T-helper 1 cell treated with Interleukin-12 subunit alpha and Interleukin-12 subunit beta and Interleukin-4 antibody, amounts not matched to agents 30 μg/mL and 1 μg/mL, for 36 hours (primary cell): ENCODE data around the gene NAT9.
A peak's percentile ranks its signal among the peaks of the same experiment; 100 is the strongest.

ENCODE experiments used
- H3K27ac Mint-ChIP-seq: one replicate; pipeline ENCODE4 v1.8.0; 2021; ENCODE audit warnings: mild to moderate bottlenecking, mixed read lengths
- H3K27me3 Mint-ChIP-seq: one replicate; pipeline ENCODE4 v1.8.0; 2021; ENCODE audit warnings: low read depth, mixed read lengths
- H3K36me3 Mint-ChIP-seq: one replicate; pipeline ENCODE4 v1.8.0; 2021; ENCODE audit warnings: low read depth, mixed read lengths
- H3K4me1 Mint-ChIP-seq: one replicate; pipeline ENCODE4 v1.8.0; 2021; ENCODE audit warnings: low read depth, mixed read lengths
- H3K4me3 Mint-ChIP-seq: one replicate; pipeline ENCODE4 v1.8.0; 2021; ENCODE audit warnings: mild to moderate bottlenecking, moderate library complexity, mixed read lengths
- H3K9me3 Mint-ChIP-seq: one replicate; pipeline ENCODE4 v1.8.0; 2021; ENCODE audit warnings: mixed read lengths

The NAT9 gene

DNA sequence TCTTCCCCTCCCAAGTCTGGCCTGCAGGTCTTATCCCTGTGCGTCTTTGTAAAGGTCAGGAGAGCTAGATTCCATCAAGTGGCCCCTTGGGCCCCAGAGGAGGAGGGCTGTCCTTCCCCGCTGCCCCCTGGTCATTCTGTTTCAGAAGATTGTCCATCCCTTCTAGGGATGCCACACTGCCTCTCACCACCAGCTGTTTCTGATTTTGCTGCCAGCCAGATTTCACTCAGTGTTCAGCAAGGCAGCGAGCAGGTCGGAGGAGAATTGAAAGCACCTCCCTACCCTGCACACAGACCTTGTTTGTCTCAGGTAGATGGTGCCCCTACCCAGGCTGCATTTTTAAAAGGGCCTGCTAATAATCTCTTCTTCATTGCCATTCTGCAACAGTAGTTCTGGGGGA is 21.7 kb upstream of the NAT9 start:
- no peaks in the 10 kb centered on the region for H3K9me3 Mint-ChIP-seq
- H3K27me3 Mint-ChIP-seq = no peaks in the 10 kb centered on the region
- peaks cover 37% of the 10 kb centered on the region for H3K36me3 Mint-ChIP-seq
- H3K4me3 Mint-ChIP-seq = no peak overlapping the region
- no peak overlapping the region for H3K27ac Mint-ChIP-seq
- peaks cover 8% of the 10 kb centered on the region for H3K4me1 Mint-ChIP-seq

- no peak overlapping the region for H3K27ac Mint-ChIP-seq
- H3K4me3 Mint-ChIP-seq = no peak overlapping the region
- H3K4me1 Mint-ChIP-seq = peaks cover 9% of the 10 kb centered on the region
- H3K27me3 Mint-ChIP-seq = no peaks in the 10 kb centered on the region
- H3K9me3 Mint-ChIP-seq = no peaks in the 10 kb centered on the region
- peaks cover 41% of the 10 kb centered on the region for H3K36me3 Mint-ChIP-seq
These were observed 20.7 kb upstream of the NAT9 start for GRCh38 chr17:74796866-74797265.

GRCh38 chr17:74796211-74796610 is 20.1 kb upstream of the NAT9 start:
- Mint-ChIP-seq H3K27me3 (no peaks in the 10 kb centered on the region), H3K9me3 (no peaks in the 10 kb centered on the region), H3K4me3 (no peak overlapping the region), H3K4me1 (peaks cover 13% of the 10 kb centered on the region), H3K27ac (no peak overlapping the region), H3K36me3 (peaks cover 45% of the 10 kb centered on the region)

GRCh38 chr17:74795327-74796020 is 19.3 kb upstream of the NAT9 start:
- no peak overlapping the region for H3K27ac Mint-ChIP-seq
- H3K9me3 Mint-ChIP-seq = no peaks in the 10 kb centered on the region
- H3K4me3 Mint-ChIP-seq = no peak overlapping the region
- peaks cover 20% of the 10 kb centered on the region for H3K4me1 Mint-ChIP-seq
- H3K36me3 Mint-ChIP-seq = peaks cover 48% of the 10 kb centered on the region
- no peaks in the 10 kb centered on the region for H3K27me3 Mint-ChIP-seq

DNA sequence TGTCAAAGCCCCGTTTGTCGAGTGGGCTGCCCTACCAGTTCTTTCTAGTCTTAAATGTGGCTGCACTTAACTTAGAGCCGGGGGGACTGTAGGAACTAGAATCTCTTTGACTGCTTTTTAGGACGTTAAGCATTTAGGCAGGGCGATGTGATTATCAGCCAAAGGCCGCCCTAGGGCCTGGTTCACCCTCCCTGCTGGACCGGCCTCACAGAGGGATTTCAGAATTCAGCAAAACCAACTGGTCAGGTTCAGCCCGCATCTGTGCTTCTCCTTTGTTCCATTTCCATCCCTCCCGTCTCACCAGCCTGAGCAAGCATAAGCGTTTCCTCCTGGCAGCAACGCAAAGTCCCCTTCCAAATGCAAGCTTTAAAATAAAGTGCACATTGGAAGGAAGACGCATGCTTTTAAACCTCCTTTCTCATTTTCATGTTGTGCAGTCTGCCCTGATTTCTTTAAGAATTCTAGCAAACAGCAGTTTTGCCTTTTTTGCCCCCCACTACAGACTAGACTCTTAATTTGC is 16.5 kb upstream of the NAT9 start:
- H3K27me3 Mint-ChIP-seq = no peaks in the 10 kb centered on the region
- H3K9me3 Mint-ChIP-seq = no peaks in the 10 kb centered on the region
- H3K27ac Mint-ChIP-seq = no peak overlapping the region
- H3K36me3 Mint-ChIP-seq = peaks cover 49% of the 10 kb centered on the region
- peaks cover 24% of the 10 kb centered on the region for H3K4me1 Mint-ChIP-seq
- H3K4me3 Mint-ChIP-seq = no peak overlapping the region

DNA sequence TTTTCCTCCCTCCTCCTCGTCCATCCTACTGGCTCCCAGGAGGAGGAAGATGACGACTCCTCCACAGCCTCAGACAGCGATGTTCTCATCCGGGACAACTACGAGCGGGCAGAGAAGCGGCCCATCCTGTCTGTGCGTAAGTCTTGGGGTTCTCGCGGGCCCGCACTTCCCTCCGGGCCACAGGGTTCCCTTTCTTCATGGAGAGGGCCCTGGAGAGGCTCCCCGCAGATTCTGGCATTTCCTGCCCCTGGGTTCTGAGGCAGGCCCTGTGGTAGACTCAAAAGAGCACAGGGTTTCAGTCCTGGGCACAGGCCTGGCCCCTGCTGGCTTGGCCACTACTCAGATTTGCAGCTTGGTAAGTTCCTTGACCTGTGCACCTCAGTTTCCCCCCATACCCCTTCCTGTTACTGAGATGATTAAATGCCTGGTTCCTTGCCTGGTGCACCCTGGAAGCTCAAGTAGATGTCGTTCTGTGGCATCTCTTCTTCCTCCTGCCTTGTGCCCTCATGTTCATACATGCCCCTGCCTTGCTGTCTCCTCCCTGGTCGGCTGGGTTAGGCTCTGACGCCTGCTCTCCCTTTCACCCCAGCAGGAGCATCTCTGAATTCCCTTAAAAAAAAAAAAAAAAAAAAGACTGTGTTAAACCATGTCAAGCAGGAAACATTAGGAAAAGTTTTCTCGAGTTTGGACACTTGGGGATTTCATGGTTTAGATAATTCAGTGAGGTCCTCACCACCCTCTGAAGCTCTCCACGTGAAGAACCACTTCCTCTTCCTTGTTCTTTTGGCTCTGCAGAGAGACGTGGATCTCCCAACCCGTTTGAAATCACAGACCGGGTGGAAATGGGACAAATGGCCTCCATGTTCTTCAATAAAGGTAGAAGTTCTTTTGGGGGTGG is 14.3 kb upstream of the NAT9 start:
- H3K27me3 Mint-ChIP-seq = no peaks in the 10 kb centered on the region
- H3K9me3 Mint-ChIP-seq = no peaks in the 10 kb centered on the region
- peak overlapping the region; percentile 41 for H3K4me3 Mint-ChIP-seq
- peak overlapping the region; percentile 67 for H3K27ac Mint-ChIP-seq
- H3K4me1 Mint-ChIP-seq = peaks cover 30% of the 10 kb centered on the region
- peaks cover 48% of the 10 kb centered on the region for H3K36me3 Mint-ChIP-seq

GRCh38 chr17:74786431-74787055 is 10.4 kb upstream of the NAT9 start:
- Mint-ChIP-seq H3K4me3 (peak overlapping the region; percentile 1), H3K36me3 (peaks cover 42% of the 10 kb centered on the region), H3K27me3 (no peaks in the 10 kb centered on the region), H3K9me3 (no peaks in the 10 kb centered on the region), H3K4me1 (peaks cover 48% of the 10 kb centered on the region), H3K27ac (peak overlapping the region; percentile 46)

GRCh38 chr17:74785981-74786360 is 9.8 kb upstream of the NAT9 start:
- Mint-ChIP-seq H3K36me3 (peaks cover 41% of the 10 kb centered on the region), H3K4me3 (peak overlapping the region; percentile 1), H3K4me1 (peaks cover 49% of the 10 kb centered on the region), H3K27me3 (no peaks in the 10 kb centered on the region), H3K27ac (no peak overlapping the region), H3K9me3 (no peaks in the 10 kb centered on the region)

DNA sequence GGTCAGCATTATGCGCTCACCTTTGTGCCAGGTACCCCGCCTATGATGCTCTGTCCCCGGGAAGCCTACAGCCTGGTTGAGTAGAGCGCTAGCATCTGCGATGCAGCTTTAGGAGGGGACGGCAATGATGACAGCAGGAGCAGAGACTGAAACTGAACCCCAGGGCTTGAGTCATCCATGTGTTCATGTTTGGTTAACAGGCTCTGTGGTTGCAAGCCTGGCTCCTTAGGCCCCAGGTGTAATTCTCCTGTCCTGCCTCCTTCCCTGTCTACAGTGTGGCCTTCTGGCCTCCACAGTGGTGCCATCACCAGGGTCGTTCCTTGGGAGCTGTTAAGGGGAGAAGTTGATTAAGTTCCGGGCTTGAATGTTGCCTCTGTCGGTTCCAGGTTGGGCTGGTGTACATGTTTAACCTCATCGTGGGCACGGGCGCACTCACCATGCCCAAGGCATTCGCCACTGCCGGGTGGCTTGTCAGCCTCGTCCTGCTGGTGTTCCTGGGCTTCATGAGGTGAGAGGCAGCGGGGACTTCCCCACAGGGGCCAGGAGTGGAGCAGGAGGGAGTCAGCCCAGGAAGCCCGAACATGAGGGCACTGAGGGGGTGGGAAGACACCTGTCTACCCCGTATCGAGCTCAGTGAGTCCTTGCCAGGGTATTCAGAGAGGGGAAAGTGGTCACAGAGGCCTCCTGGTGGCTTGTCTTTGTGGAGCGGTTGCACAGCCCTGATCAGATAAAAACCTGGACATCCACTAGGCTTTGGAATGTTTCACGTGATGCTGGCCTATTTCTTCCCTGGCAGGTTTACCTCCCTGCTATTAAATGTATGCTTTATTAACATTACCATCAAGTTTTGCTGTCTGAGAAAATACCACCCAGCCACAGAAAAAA is 9.2 kb upstream of the NAT9 start:
- Mint-ChIP-seq H3K27me3 (no peaks in the 10 kb centered on the region), H3K36me3 (peaks cover 36% of the 10 kb centered on the region), H3K27ac (peak overlapping the region; percentile 67), H3K9me3 (no peaks in the 10 kb centered on the region), H3K4me1 (peaks cover 49% of the 10 kb centered on the region), H3K4me3 (peak overlapping the region; percentile 37)

DNA sequence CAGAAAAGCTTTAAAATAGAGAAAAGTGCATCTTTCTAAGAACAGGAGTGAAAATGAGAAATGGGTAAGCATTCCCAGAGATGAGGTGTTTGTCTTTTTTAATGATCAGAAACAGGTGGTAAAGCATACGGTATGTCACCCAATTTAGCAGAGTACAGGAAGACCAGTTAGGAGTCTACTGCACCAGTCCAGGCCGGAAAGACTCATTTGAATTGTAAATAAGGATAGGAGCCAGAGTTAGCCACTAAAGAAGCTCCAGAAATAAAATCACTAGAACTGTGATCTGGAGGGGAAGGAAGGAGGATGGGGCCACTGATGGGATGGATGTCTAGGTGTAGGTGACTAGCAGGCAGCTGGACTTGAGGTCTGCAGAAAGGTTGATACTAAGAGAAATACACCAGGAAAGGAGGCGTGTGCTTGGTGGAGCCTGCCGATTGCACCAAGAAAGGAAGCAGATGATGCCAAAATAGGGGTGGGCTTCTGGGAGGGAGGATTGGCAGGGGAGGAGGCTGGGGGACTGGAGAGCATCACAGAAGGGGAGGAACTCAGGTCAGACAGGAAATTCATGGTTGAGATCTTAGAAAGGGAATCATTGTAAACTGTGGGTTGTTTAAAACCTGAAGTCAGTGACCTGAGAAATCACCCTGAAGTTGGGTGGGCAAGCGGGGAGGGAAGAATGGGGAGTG is 8.1 kb upstream of the NAT9 start:
- H3K36me3 Mint-ChIP-seq = peaks cover 33% of the 10 kb centered on the region
- peaks cover 55% of the 10 kb centered on the region for H3K4me1 Mint-ChIP-seq
- peak overlapping the region; percentile 67 for H3K27ac Mint-ChIP-seq
- H3K4me3 Mint-ChIP-seq = no peak overlapping the region
- no peaks in the 10 kb centered on the region for H3K27me3 Mint-ChIP-seq
- no peaks in the 10 kb centered on the region for H3K9me3 Mint-ChIP-seq

DNA sequence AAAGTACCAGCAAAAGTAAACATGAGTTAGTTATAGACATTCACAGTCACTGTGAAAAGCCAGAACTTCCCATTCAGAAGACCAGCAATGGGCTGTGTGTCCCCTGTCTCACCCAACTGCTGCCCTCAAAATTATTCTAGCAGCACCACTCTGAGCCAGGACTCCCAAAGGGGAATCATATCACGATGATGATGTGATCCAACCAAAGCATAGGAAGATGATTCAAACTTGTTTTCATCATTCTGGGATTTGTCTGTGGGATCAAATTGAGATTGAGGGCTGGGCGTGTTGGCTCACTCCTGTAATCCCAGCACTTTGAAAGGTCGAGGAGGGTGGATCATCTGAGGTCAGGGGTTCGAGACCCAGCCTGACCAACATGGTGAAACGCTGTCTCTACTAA is 6.4 kb upstream of the NAT9 start:
- peaks cover 66% of the 10 kb centered on the region for H3K4me1 Mint-ChIP-seq
- H3K36me3 Mint-ChIP-seq = peaks cover 26% of the 10 kb centered on the region
- H3K27me3 Mint-ChIP-seq = no peaks in the 10 kb centered on the region
- H3K4me3 Mint-ChIP-seq = no peak overlapping the region
- H3K27ac Mint-ChIP-seq = peak overlapping the region; percentile 24
- no peaks in the 10 kb centered on the region for H3K9me3 Mint-ChIP-seq

GRCh38 chr17:74780443-74781238 is 4.5 kb upstream of the NAT9 start:
- peak overlapping the region; percentile 81 for H3K4me3 Mint-ChIP-seq

GRCh38 chr17:74779948-74780400 is 3.8 kb upstream of the NAT9 start:
- H3K4me3 Mint-ChIP-seq = peak overlapping the region; percentile 81
- H3K36me3 Mint-ChIP-seq = peaks cover 20% of the 10 kb centered on the region

More at GRCh38 chr17:74780443-74781238, 4.5 kb upstream of the NAT9 start:
- H3K36me3 Mint-ChIP-seq = peaks cover 23% of the 10 kb centered on the region
- H3K27ac Mint-ChIP-seq = peak overlapping the region; percentile 98
- H3K9me3 Mint-ChIP-seq = no peaks in the 10 kb centered on the region
- no peaks in the 10 kb centered on the region for H3K27me3 Mint-ChIP-seq
- peaks cover 72% of the 10 kb centered on the region for H3K4me1 Mint-ChIP-seq

More at GRCh38 chr17:74779948-74780400, 3.8 kb upstream of the NAT9 start:
- no peaks in the 10 kb centered on the region for H3K27me3 Mint-ChIP-seq
- H3K9me3 Mint-ChIP-seq = no peaks in the 10 kb centered on the region
- H3K4me1 Mint-ChIP-seq = peaks cover 70% of the 10 kb centered on the region
- H3K27ac Mint-ChIP-seq = peak overlapping the region; percentile 98
